Stimulated activated CD4-positive, alpha-beta T cell treated with anti-CD3 and anti-CD28 coated beads, Interleukin-12 subunit alpha, Interleukin-12 subunit beta, amount 100 ng/mL, for 48 hours (primary cell): ENCODE data around the gene CEP192.
A peak's percentile ranks its signal among the peaks of the same experiment; 100 is the strongest.
"Not testable (repeated sequence)": the region's sequence is repeated elsewhere in the genome, so short reads cannot be mapped to it uniquely, and the experiment has no call there.

Source experiments
- DNase-seq, 3 donors: peaks; one replicate each; pipeline ENCODE4 v3.0.0-alpha.2; 2020; ENCODE audit warnings: low read depth in 2 of 3, low spot score in 1 of 3

CEP192 gene

GRCh38 chr18:13096232-13096631, 105.1 kb downstream of the CEP192 start:
- no peak for DNase-seq

GRCh38 chr18:13096719-13097118, 105.6 kb downstream of the CEP192 start:
- no peak for DNase-seq

DNA sequence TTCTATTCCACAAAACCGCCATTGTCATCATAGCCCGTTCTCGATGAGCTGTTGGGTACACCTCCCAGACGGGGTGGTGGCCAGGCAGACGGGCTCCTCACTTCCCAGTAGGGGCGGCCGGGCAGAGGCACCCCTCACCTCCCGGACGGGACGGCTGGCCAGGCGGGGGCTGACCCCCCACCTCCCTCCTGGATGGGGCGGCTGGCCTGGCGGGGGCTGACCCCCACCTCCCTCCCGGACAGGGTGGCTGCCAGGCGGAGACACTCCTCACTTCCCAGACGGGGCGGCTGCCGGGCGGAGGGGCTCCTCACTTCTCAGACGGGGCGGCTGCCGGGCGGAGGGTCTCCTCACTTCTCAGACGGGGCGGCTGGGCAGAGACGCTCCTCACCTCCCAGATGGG, 106.9 kb downstream of the CEP192 start:
- not testable (repeated sequence) for DNase-seq

- DNase-seq = no peak
Measured at GRCh38 chr18:13099113-13099512, 108.0 kb downstream of the CEP192 start.

- no peak for DNase-seq
Measured at GRCh38 chr18:13100942-13101658, 109.9 kb downstream of the CEP192 start.

- DNase-seq = no peak
Measured at GRCh38 chr18:13101659-13102197, 110.6 kb downstream of the CEP192 start.

DNA sequence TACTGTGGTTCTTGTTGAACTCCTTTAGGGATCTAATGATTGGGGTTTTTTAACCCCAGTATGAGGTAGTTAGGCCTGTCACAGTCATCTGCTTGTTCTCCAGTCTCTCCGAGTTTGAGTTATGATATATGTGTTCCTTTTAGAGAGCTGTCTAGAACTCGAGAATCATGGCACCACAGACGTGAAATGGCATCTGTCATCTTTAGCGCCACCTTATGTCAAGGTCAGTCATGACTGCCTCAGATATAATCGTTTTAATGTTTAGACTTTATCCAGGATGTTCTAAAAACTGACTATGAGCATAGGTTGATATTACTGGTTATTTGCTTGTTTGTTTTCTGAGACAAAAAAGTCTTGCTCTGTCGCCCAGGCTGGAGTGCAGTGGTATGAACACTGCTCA, 112.2 kb downstream of the CEP192 start:
- no peak for DNase-seq

DNA sequence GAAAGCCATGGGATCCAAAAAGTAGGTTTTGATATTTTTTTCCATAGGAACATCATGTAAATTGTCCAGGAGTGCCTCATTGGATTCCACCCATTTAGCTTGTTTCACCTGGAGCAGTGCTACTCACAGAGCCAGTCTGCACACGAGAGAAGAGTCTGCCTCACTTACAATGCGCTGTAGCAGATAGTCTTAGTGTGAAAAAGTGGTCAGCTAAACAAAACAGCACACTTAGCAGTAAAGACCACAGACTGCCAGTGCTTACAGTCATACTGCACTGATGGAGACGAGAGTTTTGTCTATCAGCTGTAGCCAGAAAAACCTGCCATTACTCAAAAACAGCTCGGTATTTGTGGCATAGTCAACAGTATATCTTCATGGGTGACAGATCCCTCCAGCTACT, 113.9 kb downstream of the CEP192 start:
- no peak for DNase-seq

- no peak for DNase-seq
Measured at GRCh38 chr18:13107074-13107473, 115.9 kb downstream of the CEP192 start.

- DNase-seq = no peak
Measured at GRCh38 chr18:13108330-13108729, 117.2 kb downstream of the CEP192 start.

GRCh38 chr18:13110559-13110958, 119.4 kb downstream of the CEP192 start:
- no peak for DNase-seq

DNA sequence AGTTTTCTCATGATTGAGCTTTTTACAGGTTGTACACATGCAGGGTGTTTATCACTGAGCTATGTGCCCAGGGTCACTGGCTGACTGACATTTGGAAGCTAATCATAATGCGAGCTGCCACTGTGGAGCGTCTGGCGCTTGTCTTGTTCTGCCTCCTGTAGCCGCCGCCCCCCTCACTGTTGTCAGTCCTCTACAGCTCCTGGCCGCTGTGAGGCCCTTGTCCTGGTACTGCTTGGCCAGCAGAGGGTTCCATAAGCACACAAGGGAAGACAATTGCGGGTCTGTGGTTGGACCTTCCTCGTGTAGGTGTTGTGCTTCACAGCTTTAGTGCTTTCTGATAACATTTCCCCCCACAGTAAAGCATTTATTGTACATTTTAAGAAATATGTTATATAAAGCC, 121.8 kb downstream of the CEP192 start:
- DNase-seq = no peak

GRCh38 chr18:13120255-13120654, 129.1 kb downstream of the CEP192 start:
- no peak for DNase-seq

GRCh38 chr18:13120983-13121441, 129.8 kb downstream of the CEP192 start:
- no peak for DNase-seq

DNA sequence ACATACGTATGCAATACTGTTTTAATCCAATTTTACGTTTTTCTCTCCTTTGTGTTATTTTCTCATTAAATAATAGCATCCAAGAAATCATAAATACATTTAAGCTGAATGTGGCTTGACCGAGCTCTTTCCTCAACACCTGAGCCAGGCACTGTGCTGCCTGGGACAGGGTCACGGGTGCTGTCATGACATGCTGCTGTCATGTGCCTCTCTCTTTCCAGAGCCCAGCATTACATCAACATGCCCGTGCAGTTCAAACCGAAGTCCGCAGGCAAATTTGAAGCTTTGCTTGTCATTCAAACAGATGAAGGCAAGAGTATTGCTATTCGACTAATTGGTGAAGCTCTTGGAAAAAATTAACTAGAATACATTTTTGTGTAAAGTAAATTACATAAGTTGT, 133.2 kb downstream of the CEP192 start:
- DNase-seq = no peak

DNA sequence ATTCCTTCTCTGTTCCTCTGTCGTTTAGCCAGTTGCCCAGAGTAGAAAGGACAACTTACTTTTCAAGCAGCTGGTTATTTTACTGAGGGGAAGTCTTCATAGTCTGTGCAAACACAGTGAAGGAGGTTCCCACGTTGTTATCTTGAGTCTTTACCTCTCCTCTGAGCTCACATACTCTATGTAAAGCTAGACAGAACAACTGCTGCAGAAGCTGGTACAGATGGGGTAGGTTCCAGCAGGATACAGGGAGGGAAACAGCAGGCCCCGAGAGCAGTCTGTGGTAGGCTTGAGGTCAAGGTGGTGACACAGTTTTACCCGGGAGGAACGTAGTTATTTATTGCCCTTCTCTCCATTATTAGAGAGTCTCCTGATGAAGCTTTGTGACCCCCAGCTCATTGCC, 134.0 kb downstream of the CEP192 start:
- no peak for DNase-seq

- no peak for DNase-seq
Measured at GRCh38 chr18:13126966-13127598, 135.9 kb downstream of the CEP192 start.

GRCh38 chr18:13131283-13131682, 140.1 kb downstream of the CEP192 start:
- no peak for DNase-seq

DNA sequence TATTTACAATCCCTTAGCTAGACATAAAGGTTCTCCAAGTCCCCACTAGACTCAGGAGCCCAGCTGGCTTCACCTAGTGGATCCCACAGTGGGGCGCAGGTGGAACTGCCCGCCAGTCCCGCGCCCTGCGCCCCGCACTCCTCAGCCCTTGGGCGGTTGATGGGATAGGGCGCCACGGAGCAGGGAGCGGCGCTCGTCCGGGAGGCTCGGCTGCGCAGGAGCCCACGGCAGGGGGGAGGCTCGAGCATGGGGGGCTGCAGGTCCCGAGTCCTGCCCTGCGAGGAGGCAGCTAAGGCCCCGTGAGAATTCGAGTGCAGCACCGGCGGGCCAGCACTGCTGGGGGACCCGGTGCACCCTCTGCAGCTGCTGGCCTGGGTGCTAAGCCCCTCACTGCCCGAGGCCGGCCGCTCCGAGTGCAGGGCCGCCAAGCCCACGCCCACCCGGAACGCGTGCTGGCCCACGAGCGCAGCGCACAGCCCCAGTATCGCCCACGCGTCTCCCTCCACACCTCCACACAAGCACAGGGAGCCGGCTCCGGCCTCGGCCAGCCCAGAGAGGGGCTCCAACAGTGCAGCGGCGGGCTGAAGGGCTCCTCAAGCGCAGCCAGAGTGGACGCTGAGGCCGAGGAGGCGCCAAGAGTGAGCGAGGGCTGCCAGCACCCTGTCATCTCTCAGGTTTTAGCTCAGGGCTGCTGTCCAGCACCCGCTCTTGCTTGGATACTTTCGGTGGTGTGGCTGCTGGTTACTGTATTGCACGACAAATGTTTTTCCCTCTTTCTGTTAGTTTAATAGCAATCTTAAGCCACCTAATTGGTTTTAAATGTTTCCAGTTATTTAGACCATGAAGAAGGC, 143.6 kb downstream of the CEP192 start:
- DNase-seq = no peak

DNA sequence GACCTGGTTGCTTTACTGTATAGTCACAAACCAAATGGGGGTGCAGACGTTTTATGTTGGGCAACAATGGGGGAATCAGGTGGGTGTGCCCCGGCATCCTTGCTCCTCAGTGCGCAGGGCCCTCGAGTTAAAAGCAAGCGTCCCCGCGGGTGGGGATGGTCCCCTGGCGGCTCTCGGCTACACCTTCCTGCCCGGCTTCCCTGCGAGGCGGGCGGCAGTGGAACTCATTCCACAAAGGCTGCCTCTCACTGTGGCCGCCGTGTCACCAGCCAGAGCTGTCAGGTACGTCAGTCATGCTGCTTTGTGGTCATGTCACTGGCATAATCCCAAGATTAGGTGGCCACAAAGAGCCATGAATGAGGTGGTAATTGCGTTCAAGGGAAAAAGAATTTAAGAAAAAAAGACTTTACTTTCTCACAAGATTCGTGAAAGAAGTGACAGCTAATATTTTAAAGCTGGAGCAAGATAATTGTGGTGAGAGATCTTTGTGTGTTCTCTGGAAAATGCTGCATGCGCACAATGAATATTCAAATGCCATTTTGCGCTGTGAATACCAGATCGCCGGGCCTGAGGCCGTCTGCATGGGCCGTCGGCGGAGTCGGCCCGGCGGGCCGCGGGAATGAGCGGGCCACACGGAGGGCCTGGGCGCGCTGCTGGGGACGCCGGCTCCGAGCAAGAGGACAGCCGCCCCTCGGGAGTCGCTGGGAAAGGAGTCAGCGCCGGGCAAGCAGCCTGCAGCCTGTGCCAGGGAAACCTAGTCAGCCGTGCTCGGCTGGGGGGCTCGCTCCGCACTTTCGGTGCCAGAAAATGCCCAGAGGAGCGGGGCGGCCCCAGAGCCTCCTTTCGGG, 145.1 kb downstream of the CEP192 start:
- peak in 2 of 3 donors; percentile 24 to 52 for DNase-seq
